HepG2 (cell line): ENCODE data around the gene VDR. TPM values are rescaled to one million over a fixed set of nuclear protein-coding genes. Genes with fewer than 3 reads are reported as not detected.

Experiments used
- ATAC-seq: fragments of 200-7000 bp; cut with Tn5 transposase; 3 replicates; pipeline ENCODE4 v1.9.1; 2020; ENCODE audit warnings: mild to moderate bottlenecking, moderate library complexity
- BruUV-seq: library from RNA; stranded (reverse); fragments of 400-500 nt; replicated peaks from 2 replicates; lab custom pipeline; 2021; lab: Mats Ljungman, UMichigan
- CTCF ChIA-PET: fragments of 300-600 bp; formaldehyde crosslinking; extraction: SDS; loops from one replicate; lab custom pipeline; 2021; ENCODE audit warnings: low total read pairs, inconsistent platforms, low intra/inter-chr PET ratio; lab: Yijun Ruan, JAX
- POLR2A ChIA-PET: fragments of 350-600 bp; sonication (Branson Sonifier 250); formaldehyde crosslinking; loops from one replicate; lab custom pipeline; 2020; ENCODE audit warnings: antibody characterized with exemption, inconsistent platforms; lab: Yijun Ruan, JAX
- DNase-seq: peaks from one replicate; pipeline ENCODE4 v3.0.0-alpha.2; 2015; ENCODE audit warnings: low spot score
- FAIRE-seq: peaks from 3 replicates; lab custom pipeline; 2011; peaks lifted over from hg19 to GRCh38; lab: Jason Lieb, UNC
- H2AFZ ChIP-seq: one replicate; pipeline ENCODE4 v1.6.1; 2011; ENCODE audit warnings: low read length, inconsistent platforms
- H3K27ac ChIP-seq: fragments of 300-600 bp; 3 replicates; pipeline ENCODE4 v1.8.0; 2011; ENCODE audit warnings: mixed run types, mild to moderate bottlenecking, mixed read lengths, low read length, inconsistent platforms; ENCODE audit not compliant: insufficient read depth; ENCODE audit errors: extremely low read length
- H3K27me3 ChIP-seq, 2 experiments: fragments of 200-600 bp in 1 of 2; 2 replicates in 1 of 2; 3 replicates in 1 of 2; pipeline versions ENCODE4 v1.6.0 to v1.8.0; 2011; ENCODE audit warnings: low read length in 2 of 2, mild to moderate bottlenecking in 2 of 2, moderate library complexity in 2 of 2, inconsistent platforms in 1 of 2; ENCODE audit not compliant: insufficient read depth in 2 of 2, control insufficient read depth in 1 of 2
- H3K36me3 ChIP-seq, 2 experiments: fragments of 200-600 bp in 1 of 2; replicated peaks in 1 of 2; 2 replicates in 1 of 2; 3 replicates in 1 of 2; pipeline versions ENCODE4 v1.5.1 to v1.8.0; 2011; ENCODE audit warnings: low read length in 2 of 2, inconsistent platforms in 1 of 2; ENCODE audit not compliant: insufficient read depth in 2 of 2, control insufficient read depth in 1 of 2
- H3K4me1 ChIP-seq: 2 replicates; pipeline ENCODE4 v1.5.1; 2012; ENCODE audit warnings: low read length, inconsistent platforms; ENCODE audit not compliant: insufficient read depth
- H3K4me2 ChIP-seq: 2 replicates; pipeline ENCODE4 v1.6.0; 2011; ENCODE audit warnings: low read depth, low read length, inconsistent platforms
- H3K4me3 ChIP-seq, 3 experiments: fragments of 200-600 bp in 1 of 3; sonication (generic), shearing (Covaris generic) in 1 of 3; replicated peaks in 1 of 3; 2 replicates each; pipeline ENCODE4 v1.5.1; 2011 to 2016; ENCODE audit warnings: low read length in 3 of 3, inconsistent platforms in 2 of 3, low read depth in 2 of 3, mild to moderate bottlenecking in 2 of 3, control low read depth in 1 of 3, mixed read lengths in 1 of 3; ENCODE audit not compliant: insufficient read depth in 1 of 3
- H3K79me2 ChIP-seq: one replicate; pipeline ENCODE4 v1.6.1; 2011; ENCODE audit warnings: low read length, inconsistent platforms; ENCODE audit not compliant: insufficient read depth
- H3K9ac ChIP-seq: 2 replicates; pipeline ENCODE4 v1.6.0; 2011; ENCODE audit warnings: mild to moderate bottlenecking, low read depth, low read length, inconsistent platforms; ENCODE audit not compliant: insufficient read depth
- H3K9me3 ChIP-seq: 2 replicates; pipeline ENCODE4 v1.5.1; 2012; ENCODE audit warnings: mild to moderate bottlenecking, low read length
- H4K20me1 ChIP-seq: 2 replicates; pipeline ENCODE4 v1.6.0; 2011; ENCODE audit warnings: inconsistent platforms, mild to moderate bottlenecking, low read length, moderate library complexity; ENCODE audit not compliant: insufficient read depth
- HNF4A ChIP-seq: sonication (generic); formaldehyde crosslinking; IDR thresholded peaks from 2 replicates; pipeline ENCODE4 v1.4.0; 2020; ENCODE audit warnings: missing genetic modification reagents
- IRF1 ChIP-seq: sonication (generic); formaldehyde crosslinking; IDR thresholded peaks from 2 replicates; pipeline ENCODE4 v1.4.0; 2020; ENCODE audit warnings: low read depth, mild to moderate bottlenecking, missing genetic modification reagents
- KLF6 ChIP-seq: IDR thresholded peaks from 2 replicates; pipeline ENCODE4 v1.8.0; 2016; ENCODE audit warnings: missing biosample characterization, missing genetic modification reagents
- MAF1 ChIP-seq: sonication (generic); formaldehyde crosslinking; IDR thresholded peaks from 2 replicates; pipeline ENCODE4 v1.5.0; 2020; ENCODE audit warnings: missing genetic modification reagents, borderline replicate concordance
- NFRKB ChIP-seq: fragments of 450-650 bp; IDR thresholded peaks from 2 replicates; pipeline ENCODE4 v1.6.1; 2017
- NR2F6 ChIP-seq, 2 experiments: IDR thresholded peaks; 2 replicates each; pipeline ENCODE4 v1.6.1; 2016; ENCODE audit warnings: antibody characterized with exemption in 1 of 2, mild to moderate bottlenecking in 1 of 2
- TP53 ChIP-seq: sonication (generic); formaldehyde crosslinking; conservative IDR thresholded peaks from 2 replicates; pipeline ENCODE4 v1.4.0; 2020; ENCODE audit warnings: missing genetic modification reagents
- TRIM24 ChIP-seq: sonication (generic); formaldehyde crosslinking; IDR thresholded peaks from 2 replicates; pipeline ENCODE4 v1.8.0; 2022; ENCODE audit warnings: mild to moderate bottlenecking, missing genetic modification reagents
- ZBTB43 ChIP-seq: sonication (generic); formaldehyde crosslinking; conservative IDR thresholded peaks from 2 replicates; pipeline ENCODE4 v1.4.0; 2020; ENCODE audit warnings: missing genetic modification reagents
- ZHX1 ChIP-seq: sonication (generic); formaldehyde crosslinking; IDR thresholded peaks from 2 replicates; pipeline ENCODE4 v1.8.1; 2022; ENCODE audit warnings: low read depth, mild to moderate bottlenecking, missing genetic modification reagents
- ZNF33A ChIP-seq: sonication (generic); formaldehyde crosslinking; IDR thresholded peaks from 2 replicates; pipeline ENCODE4 v1.5.1; 2020; ENCODE audit warnings: missing genetic modification reagents, mild to moderate bottlenecking, moderate library complexity, borderline replicate concordance
- ZNF382 ChIP-seq: sonication (generic); formaldehyde crosslinking; IDR thresholded peaks from 2 replicates; pipeline ENCODE4 v1.5.0; 2020; ENCODE audit warnings: missing genetic modification reagents, mild to moderate bottlenecking, borderline replicate concordance
- ZNF589 ChIP-seq: sonication (generic); formaldehyde crosslinking; conservative IDR thresholded peaks from 2 replicates; pipeline ENCODE4 v1.8.0; 2022; ENCODE audit warnings: mild to moderate bottlenecking, moderate library complexity, missing genetic modification reagents
- ZNF614 ChIP-seq: IDR thresholded peaks from 2 replicates; pipeline ENCODE4 v1.6.1; 2018; ENCODE audit warnings: missing biosample characterization, missing genetic modification reagents, inconsistent platforms, borderline replicate concordance
- WGBS: methylation state at CpG from one replicate; pipeline ENCODE4 v1.1.6; 2017; ENCODE audit warnings: low lambda C conversion rate; 5-methylcytosine and 5-hydroxymethylcytosine counted together
- in situ Hi-C: cut with HindIII; loops from 2 replicates; pipeline ENCODE4 v1.10.0; 2017; ENCODE audit warnings: low pct_unique_long_range_greater_than_20kb; ENCODE audit not compliant: extremely low pct_ligation_motif_present
- intact Hi-C: fragments of 100-400 bp; cut with micrococcal nuclease; formaldehyde crosslinking; loops from one replicate; pipeline ENCODE4 v1.10.0; 2022; ENCODE audit not compliant: unreplicated experiment
- polyA plus RNA-seq, 8 experiments: library from polyadenylated mRNA; depleted of rRNA in 3 of 8; stranded (reverse) in 7 of 8; unstranded in 1 of 8; fragments of >200 nt; fragmentation: Illumina TruSeq in 4 of 8; extraction: Trizol in 4 of 8; gene quantifications; 2 replicates each; pipeline versions ENCODE4 v1.2.1 to v1.2.3, GENCODE V29; 2011 to 2016; ENCODE audit warnings: low read depth in 4 of 8, missing spikeins in 1 of 8, mixed read lengths in 1 of 8; ENCODE audit not compliant: insufficient read depth in 1 of 8
- total RNA-seq, 5 experiments: library from RNA; depleted of rRNA; stranded (reverse); fragments of >200 nt; fragmentation: Illumina TruSeq; extraction: Trizol; gene quantifications; 2 replicates each; pipeline ENCODE4 v1.2.3, GENCODE V29; 2016; ENCODE audit warnings: low read depth in 1 of 5

The VDR gene
- total and polyA plus RNA-seq, 2 of the 13 experiments (the other 11 are each of a cell fraction or from before 2014, with no cell fraction given): 0.08 to 0.33 TPM

DNA sequence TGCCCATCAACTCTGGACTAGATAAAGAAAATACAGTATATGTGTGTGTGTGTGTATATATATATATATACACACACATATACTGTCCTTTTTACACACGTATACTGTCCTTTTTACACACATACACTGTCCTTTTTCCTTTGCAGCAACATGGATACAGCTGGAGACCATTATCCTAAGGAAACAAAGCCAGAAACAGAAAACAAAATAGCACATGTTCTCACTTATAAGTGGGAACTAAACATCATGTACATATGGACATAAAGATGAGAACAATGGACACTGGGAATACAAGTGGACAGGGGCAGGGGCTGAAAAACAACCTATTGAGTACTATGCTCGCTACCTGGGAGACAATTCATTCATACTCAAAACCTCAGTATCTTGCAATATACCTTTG lies 23.7 kb downstream of the VDR start:
- Histone ChIP-seq H3K27ac (no peak overlapping the region), H2AFZ (no peak overlapping the region), H3K9ac (no peak overlapping the region), H3K9me3 (no peaks in the 10 kb centered on the region), H3K36me3 (no peaks in the 10 kb centered on the region), H3K79me2 (no peaks in the 10 kb centered on the region), H3K4me2 (no peak overlapping the region), H3K4me1 (peaks cover 49% of the 10 kb centered on the region), H3K27me3 (peaks cover 0 to 19% of the 10 kb centered on the region in 2 experiments; a peak in 2 of 5 replicates), H4K20me1 (no peaks in the 10 kb centered on the region), H3K4me3 (no peak overlapping the region)
- BruUV-seq: no TSS peak
- no peak for FAIRE-seq
- no peak for ATAC-seq
- ChIA-PET POLR2A (no interaction called here), CTCF (no interaction called here)
- WGBS: 72% methylated on average over 2 of the region's 2 CpGs
- intact Hi-C loops (no loop called here), in situ Hi-C loops (no loop called here)
- DNase-seq: no peak
- no peak for TF ChIP-seq ZNF382 (CRISPR knock-in tag)

- Histone ChIP-seq H3K9ac (no peak overlapping the region), H3K27me3 (peaks cover 0 to 14% of the 10 kb centered on the region in 2 experiments; a peak in 2 of 5 replicates), H3K79me2 (no peaks in the 10 kb centered on the region), H3K4me1 (peaks cover 51% of the 10 kb centered on the region), H2AFZ (no peak overlapping the region), H3K27ac (no peak overlapping the region), H4K20me1 (no peaks in the 10 kb centered on the region), H3K36me3 (no peaks in the 10 kb centered on the region), H3K4me3 (no peak overlapping the region), H3K9me3 (no peaks in the 10 kb centered on the region), H3K4me2 (no peak overlapping the region)
- ChIA-PET POLR2A (no interaction called here), CTCF (no interaction called here)
- DNase-seq (no peak), ATAC-seq (no peak), FAIRE-seq (no peak)
- in situ Hi-C loops (no loop called here), intact Hi-C loops (no loop called here)
- 91% methylated on average over 4 of the region's 10 CpGs for WGBS
- BruUV-seq: no TSS peak
- TF ChIP-seq IRF1 (no peak), ZHX1 (CRISPR knock-in tag) (no peak), KLF6 (CRISPR knock-in tag) (no peak), ZBTB43 (CRISPR knock-in tag) (no peak), TP53 (CRISPR knock-in tag) (no peak), ZNF589 (no peak), MAF1 (no peak), NFRKB (no peak), NR2F6 (IDR thresholded peaks at IDR 0.05) (no peak), NR2F6 (CRISPR knock-in tag; IDR thresholded peaks at IDR 0.05) (no peak), HNF4A (no peak), TRIM24 (CRISPR knock-in tag) (no peak), ZNF614 (CRISPR knock-in tag) (no peak), ZNF33A (no peak)
Measured at GRCh38 chr12:47878918-47879481, 25.8 kb downstream of the VDR start.
